ENCODE results near the gene DNAJC12. TPM values are rescaled to one million over a fixed set of nuclear protein-coding genes. Genes with fewer than 3 reads are reported as not detected.

The DNAJC12 gene
- total RNA-seq, 1 donor from 2014 or later = 54.7 TPM

- H3K36me3 Mint-ChIP-seq (ENCODE audit: unreplicated experiment) = no peaks in the 10 kb centered on the region
- H3K27me3 Mint-ChIP-seq (ENCODE audit: unreplicated experiment) = no peaks in the 10 kb centered on the region
- no peak overlapping the region for H3K4me3 Mint-ChIP-seq (ENCODE audit: unreplicated experiment)
- no peaks in the 10 kb centered on the region for H3K4me1 Mint-ChIP-seq (ENCODE audit: low read depth, unreplicated experiment)
- no peaks in the 10 kb centered on the region for H3K9me3 Mint-ChIP-seq (ENCODE audit: unreplicated experiment)
- TF ChIP-seq CTCF (IDR thresholded peaks at IDR 0.05; ENCODE audit: partially characterized antibody, unreplicated experiment) = no peak
- no peak for DNase-seq
- no peak overlapping the region for H3K27ac Mint-ChIP-seq (ENCODE audit: unreplicated experiment)
Observed at GRCh38 chr10:67794256-67794655, 43.7 kb downstream of the DNAJC12 start.

DNA sequence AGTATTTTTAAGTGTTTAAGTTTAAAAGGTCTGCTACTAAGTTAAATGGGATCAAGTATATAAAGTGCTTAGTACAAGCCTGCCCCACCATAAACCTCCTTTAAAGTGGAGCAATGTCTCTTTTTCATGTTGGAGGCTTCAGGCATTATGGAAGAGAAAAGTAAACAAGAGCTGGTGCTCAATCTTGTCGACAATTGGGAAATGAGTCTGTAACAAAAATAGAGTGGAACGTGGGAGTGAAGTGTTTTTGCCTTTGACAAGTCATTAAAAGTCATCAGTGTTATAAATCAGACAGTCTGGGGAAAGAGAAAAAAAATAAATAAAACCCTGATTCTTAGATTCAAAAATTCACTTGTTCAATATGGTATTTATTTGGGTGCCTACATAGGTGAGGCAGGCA lies 44.7 kb downstream of the DNAJC12 start:
- Mint-ChIP-seq H3K36me3 (ENCODE audit: unreplicated experiment) (no peaks in the 10 kb centered on the region), H3K4me3 (ENCODE audit: unreplicated experiment) (no peak overlapping the region), H3K27ac (ENCODE audit: unreplicated experiment) (no peak overlapping the region), H3K4me1 (ENCODE audit: low read depth, unreplicated experiment) (no peaks in the 10 kb centered on the region), H3K27me3 (ENCODE audit: unreplicated experiment) (no peaks in the 10 kb centered on the region), H3K9me3 (ENCODE audit: unreplicated experiment) (no peaks in the 10 kb centered on the region)
- DNase-seq = no peak
- TF ChIP-seq CTCF (IDR thresholded peaks at IDR 0.05; ENCODE audit: partially characterized antibody, unreplicated experiment) = no peak

GRCh38 chr10:67792653-67793052 lies 45.3 kb downstream of the DNAJC12 start:
- Mint-ChIP-seq H3K4me3 (ENCODE audit: unreplicated experiment) (no peak overlapping the region), H3K4me1 (ENCODE audit: low read depth, unreplicated experiment) (no peaks in the 10 kb centered on the region), H3K9me3 (ENCODE audit: unreplicated experiment) (no peaks in the 10 kb centered on the region), H3K36me3 (ENCODE audit: unreplicated experiment) (no peaks in the 10 kb centered on the region), H3K27ac (ENCODE audit: unreplicated experiment) (no peak overlapping the region), H3K27me3 (ENCODE audit: unreplicated experiment) (no peaks in the 10 kb centered on the region)
- TF ChIP-seq CTCF (IDR thresholded peaks at IDR 0.05; ENCODE audit: partially characterized antibody, unreplicated experiment) = no peak
- DNase-seq = no peak

GRCh38 chr10:67790534-67791408 lies 47.2 kb downstream of the DNAJC12 start:
- no peak for TF ChIP-seq CTCF (IDR thresholded peaks at IDR 0.05; ENCODE audit: partially characterized antibody, unreplicated experiment)
- no peaks in the 10 kb centered on the region for H3K4me1 Mint-ChIP-seq (ENCODE audit: low read depth, unreplicated experiment)
- no peaks in the 10 kb centered on the region for H3K9me3 Mint-ChIP-seq (ENCODE audit: unreplicated experiment)
- no peak for DNase-seq
- no peak overlapping the region for H3K4me3 Mint-ChIP-seq (ENCODE audit: unreplicated experiment)
- no peaks in the 10 kb centered on the region for H3K36me3 Mint-ChIP-seq (ENCODE audit: unreplicated experiment)
- H3K27ac Mint-ChIP-seq (ENCODE audit: unreplicated experiment) = no peak overlapping the region
- H3K27me3 Mint-ChIP-seq (ENCODE audit: unreplicated experiment) = no peaks in the 10 kb centered on the region

- Mint-ChIP-seq H3K27me3 (ENCODE audit: unreplicated experiment) (no peaks in the 10 kb centered on the region), H3K9me3 (ENCODE audit: unreplicated experiment) (no peaks in the 10 kb centered on the region), H3K36me3 (ENCODE audit: unreplicated experiment) (no peaks in the 10 kb centered on the region), H3K4me3 (ENCODE audit: unreplicated experiment) (no peak overlapping the region), H3K27ac (ENCODE audit: unreplicated experiment) (no peak overlapping the region), H3K4me1 (ENCODE audit: low read depth, unreplicated experiment) (no peaks in the 10 kb centered on the region)
- DNase-seq = no peak
- no peak for TF ChIP-seq CTCF (IDR thresholded peaks at IDR 0.05; ENCODE audit: partially characterized antibody, unreplicated experiment)
Observed at GRCh38 chr10:67789769-67790168, 48.2 kb downstream of the DNAJC12 start.
